ENCODE data around the gene STOML1. TPM values are rescaled to one million over a fixed set of nuclear protein-coding genes. Genes with fewer than 3 reads are reported as not detected.

The STOML1 gene
- total RNA-seq, 2 donors from 2014 or later: 4.4 to 5.5 TPM

DNA sequence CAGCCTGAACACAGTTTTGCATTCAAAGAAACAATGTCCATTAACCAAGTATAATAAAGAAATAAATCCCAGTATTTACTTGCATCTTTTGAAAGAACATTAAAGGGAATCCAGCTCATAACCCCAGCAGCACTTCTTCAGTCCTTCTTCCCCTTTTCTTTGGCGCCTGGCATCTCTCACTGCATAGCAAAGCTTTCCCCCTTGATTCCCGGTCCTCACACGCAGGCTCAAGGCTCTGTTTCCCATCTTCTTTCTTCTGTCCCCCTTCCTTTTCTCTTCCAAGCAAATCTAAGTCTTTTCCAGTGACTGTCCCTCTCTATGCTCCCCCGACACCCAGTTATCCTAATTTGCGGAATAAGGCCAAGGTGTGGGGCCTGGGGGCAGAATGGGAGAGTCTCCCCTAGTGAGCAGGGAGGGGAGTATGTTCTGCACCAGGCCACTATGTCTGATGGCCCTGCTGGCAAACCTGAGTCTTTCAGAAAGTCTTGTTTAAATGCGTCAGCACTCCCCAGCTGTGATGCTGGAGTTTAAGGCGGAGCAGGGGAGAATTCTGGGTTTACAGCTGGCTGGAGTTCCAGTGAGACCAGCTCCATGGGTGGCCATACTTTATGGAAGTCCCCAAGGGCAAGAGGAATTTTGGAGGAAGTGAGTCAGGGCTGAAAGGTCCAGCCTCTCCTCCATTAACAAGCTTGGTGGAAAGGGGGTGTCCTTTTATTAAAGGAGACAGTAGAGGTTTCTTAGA lies 48.2 kb upstream of the STOML1 start:
- WGBS, 2 experiments (ENCODE audit: insufficient coverage in 1 of 2, insufficient read length in 1 of 2): 85 to 87% methylated on average over 5 to 7 of the region's 7 CpGs
- no peak overlapping the region for H3K27ac ChIP-seq (ENCODE audit: low read depth, low read length)

DNA sequence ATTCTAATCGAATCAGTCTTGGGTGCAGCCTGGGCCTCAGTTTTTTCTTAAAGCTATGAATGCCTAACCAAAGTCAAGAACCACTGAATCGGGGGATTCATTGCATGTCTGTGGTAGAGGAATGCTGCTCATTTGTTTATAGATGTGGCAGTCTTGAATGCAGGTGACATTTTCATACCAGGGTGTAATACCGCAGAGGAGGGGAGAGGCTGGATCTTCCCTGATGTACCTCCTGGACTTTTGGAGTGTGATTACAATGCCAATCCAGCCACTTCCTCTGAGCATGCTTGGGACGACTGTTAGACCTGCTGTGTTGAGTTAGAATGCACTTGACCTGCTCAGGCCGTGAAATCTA lies 47.5 kb upstream of the STOML1 start:
- TF ChIP-seq, protein P1, sequence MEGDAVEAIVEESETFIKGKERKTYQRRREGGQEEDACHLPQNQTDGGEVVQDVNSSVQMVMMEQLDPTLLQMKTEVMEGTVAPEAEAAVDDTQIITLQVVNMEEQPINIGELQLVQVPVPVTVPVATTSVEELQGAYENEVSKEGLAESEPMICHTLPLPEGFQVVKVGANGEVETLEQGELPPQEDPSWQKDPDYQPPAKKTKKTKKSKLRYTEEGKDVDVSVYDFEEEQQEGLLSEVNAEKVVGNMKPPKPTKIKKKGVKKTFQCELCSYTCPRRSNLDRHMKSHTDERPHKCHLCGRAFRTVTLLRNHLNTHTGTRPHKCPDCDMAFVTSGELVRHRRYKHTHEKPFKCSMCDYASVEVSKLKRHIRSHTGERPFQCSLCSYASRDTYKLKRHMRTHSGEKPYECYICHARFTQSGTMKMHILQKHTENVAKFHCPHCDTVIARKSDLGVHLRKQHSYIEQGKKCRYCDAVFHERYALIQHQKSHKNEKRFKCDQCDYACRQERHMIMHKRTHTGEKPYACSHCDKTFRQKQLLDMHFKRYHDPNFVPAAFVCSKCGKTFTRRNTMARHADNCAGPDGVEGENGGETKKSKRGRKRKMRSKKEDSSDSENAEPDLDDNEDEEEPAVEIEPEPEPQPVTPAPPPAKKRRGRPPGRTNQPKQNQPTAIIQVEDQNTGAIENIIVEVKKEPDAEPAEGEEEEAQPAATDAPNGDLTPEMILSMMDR (conservative IDR thresholded peaks at IDR 0.05): no peak
- H3K27ac ChIP-seq (ENCODE audit: low read depth, low read length): no peak overlapping the region

More for the DNA sequence above, 48.2 kb upstream of the STOML1 start:
- peak; percentile 63 for DNase-seq
- Mint-ChIP-seq H3K4me1 (peaks cover 6% of the 10 kb centered on the region), H3K4me3 (no peak overlapping the region), H3K9me3 (no peaks in the 10 kb centered on the region), H3K36me3 (ENCODE audit: low read depth) (peaks cover 5% of the 10 kb centered on the region), H3K27me3 (ENCODE audit: insufficient read depth) (peaks cover 3% of the 10 kb centered on the region), H3K27ac (no peak overlapping the region)
- H3K4me3 ChIP-seq (ENCODE audit: low read length): no peak overlapping the region
- H3K9ac ChIP-seq (ENCODE audit: extremely low read depth, low read length, poor library complexity, severe bottlenecking): no peak overlapping the region
- H3K4me1 ChIP-seq (ENCODE audit: control insufficient read depth, insufficient read depth, low read length): no peaks in the 10 kb centered on the region
- no peaks in the 10 kb centered on the region for H3K36me3 ChIP-seq (ENCODE audit: control insufficient read depth, insufficient read depth, low read length)
- TF ChIP-seq, protein P1 (conservative IDR thresholded peaks at IDR 0.05): no peak
- H3K27me3 ChIP-seq (ENCODE audit: control insufficient read depth, insufficient read depth, low read length, poor library complexity, severe bottlenecking): no peaks in the 10 kb centered on the region
- no peaks in the 10 kb centered on the region for H3K9me3 ChIP-seq (ENCODE audit: control insufficient read depth, low read length)

DNA sequence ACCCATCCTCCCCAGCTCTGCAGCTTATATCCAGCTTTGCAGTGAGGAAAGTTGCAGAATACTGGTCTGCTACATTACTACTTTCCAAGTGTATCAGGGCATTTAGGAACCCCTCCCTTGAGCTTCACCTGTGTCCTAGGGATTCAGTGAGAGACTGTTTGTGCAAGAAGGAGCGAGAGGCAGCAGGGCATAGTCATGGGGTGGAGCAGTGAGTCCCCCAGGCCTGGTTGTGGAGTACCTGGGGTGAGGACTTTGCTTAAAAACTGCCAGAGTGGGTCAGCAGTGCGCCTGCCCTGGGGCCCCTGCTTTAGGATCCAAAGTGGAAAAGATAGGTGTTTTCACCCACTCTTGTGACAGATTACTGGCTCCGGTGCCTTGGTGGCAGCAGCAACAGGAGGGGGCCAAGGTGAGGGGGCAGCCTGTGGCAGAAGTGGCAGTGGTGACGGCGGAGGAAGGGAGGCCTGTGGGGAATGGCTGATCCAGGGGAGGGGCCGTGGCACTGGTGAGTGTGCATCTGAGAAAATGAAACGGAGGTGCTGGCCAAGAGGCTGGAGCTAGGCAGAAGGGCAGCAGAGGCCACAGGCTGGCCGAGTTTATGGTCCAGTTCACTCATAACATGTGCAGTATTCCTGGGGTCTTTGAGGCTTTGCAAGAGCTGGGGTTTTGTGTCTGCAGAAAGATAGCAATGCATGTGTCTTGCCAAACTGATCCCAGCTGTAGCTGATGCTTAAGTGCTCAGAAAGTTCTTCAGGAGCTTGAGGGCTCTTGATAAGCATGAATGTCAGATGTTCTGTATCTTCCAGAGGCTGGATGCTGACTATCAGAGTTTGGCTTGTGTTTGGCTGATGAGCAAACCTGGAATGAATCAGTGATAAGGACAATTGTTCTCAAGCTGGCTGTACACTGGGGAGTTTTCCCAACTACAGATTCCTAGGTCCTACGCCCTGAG lies 46.9 kb upstream of the STOML1 start:
- H3K4me3 Mint-ChIP-seq: no peak overlapping the region
- Histone ChIP-seq H3K9me3 (ENCODE audit: control insufficient read depth, low read length) (no peaks in the 10 kb centered on the region), H3K27ac (ENCODE audit: low read depth, low read length) (no peak overlapping the region), H3K4me3 (ENCODE audit: low read length) (no peak overlapping the region), H3K4me1 (ENCODE audit: control insufficient read depth, insufficient read depth, low read length) (no peaks in the 10 kb centered on the region), H3K9ac (ENCODE audit: extremely low read depth, low read length, poor library complexity, severe bottlenecking) (no peak overlapping the region), H3K27me3 (ENCODE audit: control insufficient read depth, insufficient read depth, low read length, poor library complexity, severe bottlenecking) (no peaks in the 10 kb centered on the region), H3K36me3 (ENCODE audit: control insufficient read depth, insufficient read depth, low read length) (peaks cover 2% of the 10 kb centered on the region)
- H3K27me3 Mint-ChIP-seq (ENCODE audit: insufficient read depth): peaks cover 3% of the 10 kb centered on the region
- TF ChIP-seq, protein P1 (conservative IDR thresholded peaks at IDR 0.05): no peak
- 88 to 92% methylated on average over 8 to 9 of the region's 9 CpGs for WGBS, 2 experiments (ENCODE audit: insufficient coverage in 1 of 2, insufficient read length in 1 of 2)
- H3K4me1 Mint-ChIP-seq: peaks cover 6% of the 10 kb centered on the region
- H3K9me3 Mint-ChIP-seq: no peaks in the 10 kb centered on the region
- peak overlapping the region; percentile 13 for H3K27ac Mint-ChIP-seq
- peak; percentile 31 for DNase-seq
- peaks cover 10% of the 10 kb centered on the region for H3K36me3 Mint-ChIP-seq (ENCODE audit: low read depth)

More for the DNA sequence above, 47.5 kb upstream of the STOML1 start:
- Mint-ChIP-seq H3K36me3 (ENCODE audit: low read depth) (peaks cover 6% of the 10 kb centered on the region), H3K27me3 (ENCODE audit: insufficient read depth) (peaks cover 3% of the 10 kb centered on the region), H3K4me3 (no peak overlapping the region), H3K4me1 (peaks cover 6% of the 10 kb centered on the region), H3K9me3 (no peaks in the 10 kb centered on the region), H3K27ac (no peak overlapping the region)
- 90 to 96% methylated on average over 4 to 5 of the region's 5 CpGs for WGBS, 2 experiments (ENCODE audit: insufficient coverage in 1 of 2, insufficient read length in 1 of 2)
- peak; percentile 27 for DNase-seq
- no peaks in the 10 kb centered on the region for H3K27me3 ChIP-seq (ENCODE audit: control insufficient read depth, insufficient read depth, low read length, poor library complexity, severe bottlenecking)
- H3K9ac ChIP-seq (ENCODE audit: extremely low read depth, low read length, poor library complexity, severe bottlenecking): no peak overlapping the region
- no peaks in the 10 kb centered on the region for H3K4me1 ChIP-seq (ENCODE audit: control insufficient read depth, insufficient read depth, low read length)
- no peak overlapping the region for H3K4me3 ChIP-seq (ENCODE audit: low read length)
- H3K9me3 ChIP-seq (ENCODE audit: control insufficient read depth, low read length): no peaks in the 10 kb centered on the region
- no peaks in the 10 kb centered on the region for H3K36me3 ChIP-seq (ENCODE audit: control insufficient read depth, insufficient read depth, low read length)

Data from endodermal cell (in vitro differentiated cells).